Activated gamma-delta T cell (primary cell): ENCODE measurements around the gene PIGB.
"Not testable (repeated sequence)": the region's sequence is repeated elsewhere in the genome, so short reads cannot be mapped to it uniquely, and the experiment has no call there.

Experiments
- DNase-seq: peaks from one replicate; lab custom pipeline; 2025; lab: John Stamatoyannopoulos, UW
- total RNA-seq, 2 donors: gene quantifications; one replicate each; lab custom pipeline; 2026; lab: John Stamatoyannopoulos, UW

Gene PIGB
- total RNA-seq, result 28.2 to 31.4 reads per million in 2 donors

GRCh38 chr15:55318588-55319494, at the start of gene PIGB, which contains the start of gene PIGBOS1:
TSS of gene PIGB (plus strand) at chr15:55319222. CDS start at chr15:55319251, 29 bp downstream.
TSS of gene PIGBOS1 (minus strand) at chr15:55319123. CDS start at chr15:55317792, 1,331 bp downstream.
- peak; percentile 30 for DNase-seq

- no peak for DNase-seq
Measured at GRCh38 chr15:55270291-55270690, 48.7 kb upstream of the PIGB start.

- no peak for DNase-seq
Measured at GRCh38 chr15:55276324-55276723, 42.7 kb upstream of the PIGB start.

- no peak for DNase-seq
Measured at GRCh38 chr15:55277116-55277564, 41.9 kb upstream of the PIGB start.

GRCh38 chr15:55277715-55278114, 41.3 kb upstream of the PIGB start:
- DNase-seq, result no peak

- no peak for DNase-seq
Measured at GRCh38 chr15:55279100-55279745, 39.8 kb upstream of the PIGB start.

- no peak for DNase-seq
Measured at GRCh38 chr15:55279746-55280351, 39.2 kb upstream of the PIGB start.

- DNase-seq, result not testable (repeated sequence)
Measured at GRCh38 chr15:55280589-55280988, 38.4 kb upstream of the PIGB start.

GRCh38 chr15:55281517-55282228, 37.3 kb upstream of the PIGB start:
- no peak for DNase-seq

GRCh38 chr15:55282284-55282833, 36.7 kb upstream of the PIGB start:
- no peak for DNase-seq

GRCh38 chr15:55283379-55284147, 35.5 kb upstream of the PIGB start:
- no peak for DNase-seq

GRCh38 chr15:55284426-55284825, 34.6 kb upstream of the PIGB start:
- no peak for DNase-seq

GRCh38 chr15:55286442-55287189, 32.4 kb upstream of the PIGB start:
- DNase-seq, result not testable (repeated sequence)

- no peak for DNase-seq
Measured at GRCh38 chr15:55288006-55288717, 30.9 kb upstream of the PIGB start.

GRCh38 chr15:55289011-55289745, 29.8 kb upstream of the PIGB start:
- DNase-seq, result no peak

GRCh38 chr15:55289746-55290527, 29.1 kb upstream of the PIGB start, which contains the start of gene RAB27A:
TSS of gene RAB27A (minus strand) at chr15:55289813. CDS start at chr15:55234934, 54,879 bp downstream.
- peak; percentile 68 for DNase-seq

- DNase-seq, result peak; percentile 64
Measured at GRCh38 chr15:55290528-55291057, 28.4 kb upstream of the PIGB start.
